Stomach (tissue), 4 donors: ENCODE data around the gene CHST6.

ENCODE experiments used
- POLR2A ChIP-seq, 4 donors: fragments of 450-650 bp; IDR thresholded peaks; one replicate each; pipeline ENCODE4 v1.6.1; 2016; ENCODE audit warnings: antibody characterized with exemption in 4 of 4, control low read depth in 2 of 4, mild to moderate bottlenecking in 1 of 4, moderate library complexity in 1 of 4
- POLR2AphosphoS5 ChIP-seq, 3 donors: sonication (generic); formaldehyde crosslinking; IDR thresholded peaks; one replicate each; pipeline ENCODE4 v1.6.1; 2016; ENCODE audit warnings: antibody characterized with exemption in 3 of 3
- TF ChIP-seq, protein P1 (sequence below), 7 experiments: fragments of 450-650 bp in 4 of 7; fragments of 200-600 bp in 3 of 7; sonication (generic) in 3 of 7; IDR thresholded peaks; one replicate each; pipeline ENCODE4 v1.5.1; 2016 to 2019; ENCODE audit warnings: antibody characterized with exemption in 7 of 7, control low read depth in 2 of 7, mild to moderate bottlenecking in 1 of 7

DNA sequence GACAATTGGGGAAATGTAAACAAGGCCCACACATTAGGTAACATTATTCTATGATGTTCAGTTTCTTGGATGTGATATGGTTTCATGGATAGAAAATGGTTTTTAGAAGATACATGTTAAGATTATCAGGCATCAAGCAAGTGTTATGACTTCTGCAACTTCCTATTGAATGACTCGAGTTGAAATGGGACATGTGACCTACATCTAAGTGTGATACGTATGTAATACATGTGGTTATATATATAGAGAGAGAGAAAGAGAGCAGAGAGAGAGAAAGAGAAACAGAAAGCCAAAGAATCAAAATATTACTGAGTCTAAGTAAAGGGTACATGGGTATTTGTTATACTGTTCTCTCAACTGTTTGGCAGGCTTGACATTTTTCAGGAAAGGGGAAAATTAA, 32.4 kb downstream of the CHST6 start:
- TF ChIP-seq, protein P1, sequence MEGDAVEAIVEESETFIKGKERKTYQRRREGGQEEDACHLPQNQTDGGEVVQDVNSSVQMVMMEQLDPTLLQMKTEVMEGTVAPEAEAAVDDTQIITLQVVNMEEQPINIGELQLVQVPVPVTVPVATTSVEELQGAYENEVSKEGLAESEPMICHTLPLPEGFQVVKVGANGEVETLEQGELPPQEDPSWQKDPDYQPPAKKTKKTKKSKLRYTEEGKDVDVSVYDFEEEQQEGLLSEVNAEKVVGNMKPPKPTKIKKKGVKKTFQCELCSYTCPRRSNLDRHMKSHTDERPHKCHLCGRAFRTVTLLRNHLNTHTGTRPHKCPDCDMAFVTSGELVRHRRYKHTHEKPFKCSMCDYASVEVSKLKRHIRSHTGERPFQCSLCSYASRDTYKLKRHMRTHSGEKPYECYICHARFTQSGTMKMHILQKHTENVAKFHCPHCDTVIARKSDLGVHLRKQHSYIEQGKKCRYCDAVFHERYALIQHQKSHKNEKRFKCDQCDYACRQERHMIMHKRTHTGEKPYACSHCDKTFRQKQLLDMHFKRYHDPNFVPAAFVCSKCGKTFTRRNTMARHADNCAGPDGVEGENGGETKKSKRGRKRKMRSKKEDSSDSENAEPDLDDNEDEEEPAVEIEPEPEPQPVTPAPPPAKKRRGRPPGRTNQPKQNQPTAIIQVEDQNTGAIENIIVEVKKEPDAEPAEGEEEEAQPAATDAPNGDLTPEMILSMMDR (IDR thresholded peaks at IDR 0.05) = no peak
- no peak for TF ChIP-seq POLR2A (IDR thresholded peaks at IDR 0.05)
- TF ChIP-seq POLR2AphosphoS5 (IDR thresholded peaks at IDR 0.05) = no peak
